ENCODE data around the gene AKR7A3. TPM values are rescaled to one million over a fixed set of nuclear protein-coding genes. Genes with fewer than 3 reads are reported as not detected.
"Not testable (repeated sequence)": the region's sequence is repeated elsewhere in the genome, so short reads cannot be mapped to it uniquely, and the experiment has no call there.

Gene AKR7A3
- 1 to 10 TPM; 2.5 to 3.9 TPM for total RNA-seq

- not testable (repeated sequence) for H3K27me3 ChIP-seq (replicated peaks; ENCODE audit: insufficient read depth); H3K4me1 ChIP-seq (ENCODE audit: control insufficient read depth in 1 of 2, low read depth in 2 of 2); H3K9me3 ChIP-seq; ATAC-seq (ENCODE audit: insufficient number of reproducible peaks, low FRiP score, low read depth); H3K36me3 ChIP-seq; DNase-seq (ENCODE audit: low spot score); H3K27ac ChIP-seq
- peak within 1 kb of the TSS; percentile 76 for H3K4me3 ChIP-seq
Observed at GRCh38 chr1:19288324-19289241, at the start of gene AKR7A3. Gene AKR7A3 (minus strand): TSS chr1:19288770. CDS start chr1:19288709, 61 bp downstream.

- H3K4me3 ChIP-seq, result no peak overlapping the region
- no peak for ATAC-seq (ENCODE audit: insufficient number of reproducible peaks, low FRiP score, low read depth)
- no peak for DNase-seq (ENCODE audit: low spot score)
- peaks cover 6 to 15% of the 10 kb centered on the region in 2 donors for H3K4me1 ChIP-seq (ENCODE audit: control insufficient read depth in 1 of 2, low read depth in 2 of 2)
- no peaks in the 10 kb centered on the region for H3K9me3 ChIP-seq
- H3K27ac ChIP-seq, result no peak overlapping the region
- no peaks in the 10 kb centered on the region for H3K27me3 ChIP-seq (replicated peaks; ENCODE audit: insufficient read depth)
- H3K36me3 ChIP-seq, result peaks cover 12% of the 10 kb centered on the region
- TF ChIP-seq CTCF (IDR thresholded peaks at IDR 0.05), result no peak
Observed at GRCh38 chr1:19338323-19338762, 49.8 kb upstream of the AKR7A3 start.

- TF ChIP-seq CTCF (IDR thresholded peaks at IDR 0.05), result no peak
- no peak overlapping the region for H3K27ac ChIP-seq
- H3K9me3 ChIP-seq, result no peaks in the 10 kb centered on the region
- ATAC-seq (ENCODE audit: insufficient number of reproducible peaks, low FRiP score, low read depth) (no peak), DNase-seq (ENCODE audit: low spot score) (no peak)
- H3K36me3 ChIP-seq, result peaks cover 10% of the 10 kb centered on the region
- no peaks in the 10 kb centered on the region for H3K27me3 ChIP-seq (replicated peaks; ENCODE audit: insufficient read depth)
- H3K4me3 ChIP-seq, result no peak overlapping the region
- H3K4me1 ChIP-seq (ENCODE audit: control insufficient read depth in 1 of 2, low read depth in 2 of 2), result peaks cover 6 to 12% of the 10 kb centered on the region in 2 donors
Observed at GRCh38 chr1:19337289-19337688, 48.7 kb upstream of the AKR7A3 start.

- Histone ChIP-seq H3K4me3 (no peak overlapping the region), H3K27me3 (replicated peaks; ENCODE audit: insufficient read depth) (no peaks in the 10 kb centered on the region), H3K27ac (no peak overlapping the region), H3K9me3 (no peaks in the 10 kb centered on the region), H3K4me1 (ENCODE audit: control insufficient read depth in 1 of 2, low read depth in 2 of 2) (peaks cover under 1 to 5% of the 10 kb centered on the region in 2 donors), H3K36me3 (peaks cover 10% of the 10 kb centered on the region)
- no peak for TF ChIP-seq CTCF (IDR thresholded peaks at IDR 0.05)
- no peak for ATAC-seq (ENCODE audit: insufficient number of reproducible peaks, low FRiP score, low read depth)
- DNase-seq (ENCODE audit: low spot score), result no peak
Observed at GRCh38 chr1:19336543-19336942, 48.0 kb upstream of the AKR7A3 start.

- H3K4me1 ChIP-seq (ENCODE audit: control insufficient read depth in 1 of 2, low read depth in 2 of 2), result no peaks in the 10 kb centered on the region
- no peak overlapping the region for H3K27ac ChIP-seq
- no peak for ATAC-seq (ENCODE audit: insufficient number of reproducible peaks, low FRiP score, low read depth)
- no peaks in the 10 kb centered on the region for H3K9me3 ChIP-seq
- H3K27me3 ChIP-seq (replicated peaks; ENCODE audit: insufficient read depth), result no peaks in the 10 kb centered on the region
- peaks cover 15% of the 10 kb centered on the region for H3K36me3 ChIP-seq
- no peak for TF ChIP-seq CTCF (IDR thresholded peaks at IDR 0.05)
- H3K4me3 ChIP-seq, result no peak overlapping the region
- DNase-seq (ENCODE audit: low spot score), result no peak
Observed at GRCh38 chr1:19333587-19334354, 45.2 kb upstream of the AKR7A3 start.
